GM18858 (cell line): ENCODE data around the gene ANKRD2.
"Not testable (repeated sequence)": the region's sequence is repeated elsewhere in the genome, so short reads cannot be mapped to it uniquely, and the experiment has no call there.

ENCODE experiments used
- ATAC-seq: cut with Tn5 transposase; IDR thresholded peaks from one replicate; pipeline ENCODE4 v1.9.1; 2021; ENCODE audit not compliant: unreplicated experiment

ANKRD2 gene

GRCh38 chr10:97572214-97572989 is at the start of gene ANKRD2:
TSS of gene ANKRD2 (plus strand) at chr10:97572779. CDS start at chr10:97572789, 10 bp downstream.
- ATAC-seq = no peak

- ATAC-seq = no peak
Observed at GRCh38 chr10:97522937-97523336, 49.6 kb upstream of the ANKRD2 start.

GRCh38 chr10:97525086-97525485 is 47.5 kb upstream of the ANKRD2 start:
- no peak for ATAC-seq

- ATAC-seq = no peak
Observed at GRCh38 chr10:97525683-97526110, 46.9 kb upstream of the ANKRD2 start.

- ATAC-seq = not testable (repeated sequence)
Observed at GRCh38 chr10:97528876-97529275, 43.7 kb upstream of the ANKRD2 start.

- no peak for ATAC-seq
Observed at GRCh38 chr10:97529685-97530465, 42.7 kb upstream of the ANKRD2 start.

GRCh38 chr10:97531401-97531986 is 41.1 kb upstream of the ANKRD2 start:
- ATAC-seq = no peak

GRCh38 chr10:97532935-97533671 is 39.5 kb upstream of the ANKRD2 start:
- ATAC-seq = no peak

- no peak for ATAC-seq
Observed at GRCh38 chr10:97533888-97534287, 38.7 kb upstream of the ANKRD2 start.

- no peak for ATAC-seq
Observed at GRCh38 chr10:97534746-97535367, 37.7 kb upstream of the ANKRD2 start.

GRCh38 chr10:97537186-97537869 is 35.3 kb upstream of the ANKRD2 start:
- ATAC-seq = no peak

GRCh38 chr10:97538411-97538810 is 34.2 kb upstream of the ANKRD2 start:
- ATAC-seq = no peak

GRCh38 chr10:97538839-97539238 is 33.7 kb upstream of the ANKRD2 start:
- no peak for ATAC-seq

GRCh38 chr10:97539523-97540200 is 32.9 kb upstream of the ANKRD2 start:
- no peak for ATAC-seq

GRCh38 chr10:97540669-97541500 is 31.7 kb upstream of the ANKRD2 start:
- ATAC-seq = no peak

- no peak for ATAC-seq
Observed at GRCh38 chr10:97542169-97543024, 30.2 kb upstream of the ANKRD2 start.

GRCh38 chr10:97543025-97543546 is 29.5 kb upstream of the ANKRD2 start:
- no peak for ATAC-seq
